SK-N-MC (cell line): Measurements from ENCODE around the gene SRGAP1.

Experiments used
- EZH2 ChIP-seq: fragments of 200-600 bp; sonication (generic); IDR thresholded peaks from one replicate; pipeline ENCODE4 v1.6.1; 2017; ENCODE audit warnings: antibody characterized with exemption
- FOXP2 ChIP-seq: optimal IDR thresholded peaks from 2 replicates; pipeline ENCODE3; 2011; ENCODE audit warnings: mild to moderate bottlenecking, moderate library complexity; ENCODE audit not compliant: insufficient read depth; ENCODE audit errors: extremely low read length, control extremely low read depth
- POLR2AphosphoS5 ChIP-seq: IDR thresholded peaks from 2 replicates; pipeline ENCODE4 v1.6.1; 2012; ENCODE audit warnings: mild to moderate bottlenecking, low read depth, low read length, borderline replicate concordance

- TF ChIP-seq EZH2, result no peak
- TF ChIP-seq POLR2AphosphoS5, result no peak
- TF ChIP-seq FOXP2, result no peak
Measured at GRCh38 chr12:63894132-63894531, 49.6 kb downstream of the SRGAP1 start.
